Measurements from ENCODE around the gene PNMA8C.
"Not testable (repeated sequence)": the region's sequence is repeated elsewhere in the genome, so short reads cannot be mapped to it uniquely, and the experiment has no call there.

PNMA8C gene

GRCh38 chr19:46448601-46449000 is 19.9 kb upstream of the PNMA8C start:
- Histone ChIP-seq H3K9me3 (ENCODE audit: control insufficient read depth, low read length) (no peaks in the 10 kb centered on the region), H3K36me3 (ENCODE audit: control insufficient read depth, insufficient read depth, low read length) (no peaks in the 10 kb centered on the region), H3K27me3 (replicated peaks; ENCODE audit: control insufficient read depth, insufficient read depth, low read length, poor library complexity, severe bottlenecking) (no peaks in the 10 kb centered on the region), H3K4me3 (ENCODE audit: insufficient read depth, low read depth, low read length, poor library complexity, severe bottlenecking) (no peak overlapping the region), H3K27ac (ENCODE audit: insufficient read depth, low read length, poor library complexity, severe bottlenecking) (no peak overlapping the region), H3K4me1 (ENCODE audit: control insufficient read depth, insufficient read depth, low read length, poor library complexity, severe bottlenecking) (no peaks in the 10 kb centered on the region)
- no peak for DNase-seq

GRCh38 chr19:46447824-46448223 is 19.1 kb upstream of the PNMA8C start:
- Histone ChIP-seq H3K36me3 (ENCODE audit: control insufficient read depth, insufficient read depth, low read length) (no peaks in the 10 kb centered on the region), H3K4me1 (ENCODE audit: control insufficient read depth, insufficient read depth, low read length, poor library complexity, severe bottlenecking) (no peaks in the 10 kb centered on the region), H3K27ac (ENCODE audit: insufficient read depth, low read length, poor library complexity, severe bottlenecking) (no peak overlapping the region), H3K9me3 (ENCODE audit: control insufficient read depth, low read length) (no peaks in the 10 kb centered on the region), H3K27me3 (replicated peaks; ENCODE audit: control insufficient read depth, insufficient read depth, low read length, poor library complexity, severe bottlenecking) (no peaks in the 10 kb centered on the region), H3K4me3 (ENCODE audit: insufficient read depth, low read depth, low read length, poor library complexity, severe bottlenecking) (no peak overlapping the region)
- DNase-seq = no peak

GRCh38 chr19:46447006-46447405 is 18.3 kb upstream of the PNMA8C start:
- no peak for DNase-seq
- Histone ChIP-seq H3K27ac (ENCODE audit: insufficient read depth, low read length, poor library complexity, severe bottlenecking) (no peak overlapping the region), H3K9me3 (ENCODE audit: control insufficient read depth, low read length) (no peaks in the 10 kb centered on the region), H3K36me3 (ENCODE audit: control insufficient read depth, insufficient read depth, low read length) (no peaks in the 10 kb centered on the region), H3K4me1 (ENCODE audit: control insufficient read depth, insufficient read depth, low read length, poor library complexity, severe bottlenecking) (no peaks in the 10 kb centered on the region), H3K27me3 (replicated peaks; ENCODE audit: control insufficient read depth, insufficient read depth, low read length, poor library complexity, severe bottlenecking) (no peaks in the 10 kb centered on the region), H3K4me3 (ENCODE audit: insufficient read depth, low read depth, low read length, poor library complexity, severe bottlenecking) (no peak overlapping the region)

GRCh38 chr19:46446021-46446420 is 17.3 kb upstream of the PNMA8C start:
- Histone ChIP-seq H3K4me3 (ENCODE audit: insufficient read depth, low read depth, low read length, poor library complexity, severe bottlenecking) (no peak overlapping the region), H3K27ac (ENCODE audit: insufficient read depth, low read length, poor library complexity, severe bottlenecking) (no peak overlapping the region), H3K4me1 (ENCODE audit: control insufficient read depth, insufficient read depth, low read length, poor library complexity, severe bottlenecking) (no peaks in the 10 kb centered on the region), H3K27me3 (replicated peaks; ENCODE audit: control insufficient read depth, insufficient read depth, low read length, poor library complexity, severe bottlenecking) (no peaks in the 10 kb centered on the region), H3K9me3 (ENCODE audit: control insufficient read depth, low read length) (no peaks in the 10 kb centered on the region), H3K36me3 (ENCODE audit: control insufficient read depth, insufficient read depth, low read length) (no peaks in the 10 kb centered on the region)
- DNase-seq = no peak

- no peak for DNase-seq
- Histone ChIP-seq H3K36me3 (ENCODE audit: control insufficient read depth, insufficient read depth, low read length) (no peaks in the 10 kb centered on the region), H3K4me3 (ENCODE audit: insufficient read depth, low read depth, low read length, poor library complexity, severe bottlenecking) (no peak overlapping the region), H3K27me3 (replicated peaks; ENCODE audit: control insufficient read depth, insufficient read depth, low read length, poor library complexity, severe bottlenecking) (no peaks in the 10 kb centered on the region), H3K27ac (ENCODE audit: insufficient read depth, low read length, poor library complexity, severe bottlenecking) (no peak overlapping the region), H3K4me1 (ENCODE audit: control insufficient read depth, insufficient read depth, low read length, poor library complexity, severe bottlenecking) (no peaks in the 10 kb centered on the region), H3K9me3 (ENCODE audit: control insufficient read depth, low read length) (no peaks in the 10 kb centered on the region)
Measured at GRCh38 chr19:46442808-46443450, 14.2 kb upstream of the PNMA8C start.

GRCh38 chr19:46441866-46442265 is 13.1 kb upstream of the PNMA8C start:
- H3K9me3 ChIP-seq (ENCODE audit: control insufficient read depth, low read length) = no peaks in the 10 kb centered on the region
- no peaks in the 10 kb centered on the region for H3K4me1 ChIP-seq (ENCODE audit: control insufficient read depth, insufficient read depth, low read length, poor library complexity, severe bottlenecking)
- no peak overlapping the region for H3K27ac ChIP-seq (ENCODE audit: insufficient read depth, low read length, poor library complexity, severe bottlenecking)
- H3K27me3 ChIP-seq (replicated peaks; ENCODE audit: control insufficient read depth, insufficient read depth, low read length, poor library complexity, severe bottlenecking) = no peaks in the 10 kb centered on the region
- no peak overlapping the region for H3K4me3 ChIP-seq (ENCODE audit: insufficient read depth, low read depth, low read length, poor library complexity, severe bottlenecking)
- H3K36me3 ChIP-seq (ENCODE audit: control insufficient read depth, insufficient read depth, low read length) = no peaks in the 10 kb centered on the region
- DNase-seq = no peak

- H3K9me3 ChIP-seq (ENCODE audit: control insufficient read depth, low read length); H3K27me3 ChIP-seq (replicated peaks; ENCODE audit: control insufficient read depth, insufficient read depth, low read length, poor library complexity, severe bottlenecking); H3K36me3 ChIP-seq (ENCODE audit: control insufficient read depth, insufficient read depth, low read length); DNase-seq; H3K4me1 ChIP-seq (ENCODE audit: control insufficient read depth, insufficient read depth, low read length, poor library complexity, severe bottlenecking); H3K4me3 ChIP-seq (ENCODE audit: insufficient read depth, low read depth, low read length, poor library complexity, severe bottlenecking); H3K27ac ChIP-seq (ENCODE audit: insufficient read depth, low read length, poor library complexity, severe bottlenecking): not testable (repeated sequence)
Measured at GRCh38 chr19:46435689-46436088, 7.0 kb upstream of the PNMA8C start.

GRCh38 chr19:46435009-46435408 is 6.3 kb upstream of the PNMA8C start:
- Histone ChIP-seq H3K27ac (ENCODE audit: insufficient read depth, low read length, poor library complexity, severe bottlenecking) (no peak overlapping the region), H3K4me3 (ENCODE audit: insufficient read depth, low read depth, low read length, poor library complexity, severe bottlenecking) (no peak overlapping the region), H3K9me3 (ENCODE audit: control insufficient read depth, low read length) (no peaks in the 10 kb centered on the region), H3K36me3 (ENCODE audit: control insufficient read depth, insufficient read depth, low read length) (no peaks in the 10 kb centered on the region), H3K4me1 (ENCODE audit: control insufficient read depth, insufficient read depth, low read length, poor library complexity, severe bottlenecking) (no peaks in the 10 kb centered on the region), H3K27me3 (replicated peaks; ENCODE audit: control insufficient read depth, insufficient read depth, low read length, poor library complexity, severe bottlenecking) (peaks cover 2% of the 10 kb centered on the region)
- DNase-seq = no peak

- not testable (repeated sequence) for H3K27ac ChIP-seq (ENCODE audit: insufficient read depth, low read length, poor library complexity, severe bottlenecking); H3K36me3 ChIP-seq (ENCODE audit: control insufficient read depth, insufficient read depth, low read length); DNase-seq; H3K4me3 ChIP-seq (ENCODE audit: insufficient read depth, low read depth, low read length, poor library complexity, severe bottlenecking); H3K27me3 ChIP-seq (replicated peaks; ENCODE audit: control insufficient read depth, insufficient read depth, low read length, poor library complexity, severe bottlenecking); H3K4me1 ChIP-seq (ENCODE audit: control insufficient read depth, insufficient read depth, low read length, poor library complexity, severe bottlenecking); H3K9me3 ChIP-seq (ENCODE audit: control insufficient read depth, low read length)
Measured at GRCh38 chr19:46433470-46433869, 4.7 kb upstream of the PNMA8C start.

- Histone ChIP-seq H3K9me3 (ENCODE audit: control insufficient read depth, low read length) (no peaks in the 10 kb centered on the region), H3K27ac (ENCODE audit: insufficient read depth, low read length, poor library complexity, severe bottlenecking) (no peak overlapping the region), H3K27me3 (replicated peaks; ENCODE audit: control insufficient read depth, insufficient read depth, low read length, poor library complexity, severe bottlenecking) (peaks cover 15% of the 10 kb centered on the region), H3K4me1 (ENCODE audit: control insufficient read depth, insufficient read depth, low read length, poor library complexity, severe bottlenecking) (peaks cover 6% of the 10 kb centered on the region), H3K4me3 (ENCODE audit: insufficient read depth, low read depth, low read length, poor library complexity, severe bottlenecking) (no peak overlapping the region), H3K36me3 (ENCODE audit: control insufficient read depth, insufficient read depth, low read length) (no peaks in the 10 kb centered on the region)
- no peak for DNase-seq
Measured at GRCh38 chr19:46431824-46432223, 3.1 kb upstream of the PNMA8C start.
